HCT116 (cell line): Measurements from ENCODE around the gene GOLGA2. TPM values are rescaled to one million over a fixed set of nuclear protein-coding genes. Genes with fewer than 3 reads are reported as not detected.

Source experiments
- ATAC-seq: fragments of 200-7000 bp; cut with Tn5 transposase; 2 replicates; pipeline ENCODE4 v1.9.1; 2020; ENCODE audit warnings: mild to moderate bottlenecking, moderate library complexity
- BruUV-seq: library from RNA; stranded (reverse); fragments of 400-500 nt; replicated peaks from 2 replicates; lab custom pipeline; 2021; lab: Mats Ljungman, UMichigan
- CTCF ChIA-PET: fragments of 300-600 bp; sonication (Branson Sonifier 250); formaldehyde crosslinking; loops from one replicate; lab custom pipeline; 2021; ENCODE audit warnings: antibody characterized with exemption; lab: Charles Lee
- POLR2A ChIA-PET: fragments of 300-600, 350-600 bp; sonication (Branson Sonifier 250); formaldehyde crosslinking; loops from one replicate; lab custom pipeline; 2021; ENCODE audit warnings: antibody characterized with exemption; lab: Charles Lee
- RAD21 ChIA-PET, 2 experiments: fragments of 300-600 bp; sonication (Branson Sonifier 250); formaldehyde crosslinking; loops; one replicate each; lab custom pipeline; 2023; ENCODE audit warnings: low total read pairs in 2 of 2; ENCODE audit not compliant: uncharacterized antibody in 2 of 2, unreplicated experiment in 2 of 2, low non-redundant PET in 1 of 2; lab: Charles Lee
- DNase-seq: peaks from one replicate; pipeline ENCODE4 v3.0.0-alpha.2; 2010; ENCODE audit warnings: low read depth, low spot score
- H2AFZ ChIP-seq: fragments of 200-600 bp; shearing (Covaris generic), sonication (generic); 2 replicates; pipeline ENCODE4 v1.6.1; 2017; ENCODE audit warnings: low read depth, mixed run types, mixed read lengths, antibody characterized with exemption, low read length; ENCODE audit not compliant: poor library complexity, severe bottlenecking
- H3K27ac ChIP-seq: 2 replicates; pipeline ENCODE4 v1.5.1; 2012; ENCODE audit warnings: low read depth, low read length
- H3K27me3 ChIP-seq: fragments of 200-600 bp; sonication (generic); 2 replicates; pipeline ENCODE4 v1.6.1; 2016; ENCODE audit warnings: mixed run types, low read length, mixed read lengths; ENCODE audit not compliant: insufficient read depth
- H3K36me3 ChIP-seq, 2 experiments: fragments of 200-500 bp in 1 of 2; fragments of 200-600 bp in 1 of 2; sonication (Bioruptor generic) in 1 of 2; sonication (generic) in 1 of 2; 2 replicates each; pipeline versions ENCODE4 v1.5.1 to v1.6.1; 2014 to 2016; ENCODE audit warnings: low read length in 2 of 2, inconsistent platforms in 1 of 2, mixed read lengths in 1 of 2, mixed run types in 1 of 2; ENCODE audit not compliant: insufficient read depth in 2 of 2, control insufficient read depth in 1 of 2
- H3K4me1 ChIP-seq, 2 experiments: fragments of 200-600 bp in 1 of 2; sonication (generic) in 1 of 2; 2 replicates each; pipeline versions ENCODE4 v1.5.1 to v1.6.1; 2012 to 2017; ENCODE audit warnings: low read length in 2 of 2, inconsistent platforms in 1 of 2, mild to moderate bottlenecking in 1 of 2, mixed read lengths in 1 of 2, mixed run types in 1 of 2, moderate library complexity in 1 of 2; ENCODE audit not compliant: insufficient read depth in 2 of 2, control insufficient read depth in 1 of 2
- H3K4me2 ChIP-seq: fragments of 200-600 bp; sonication (generic); 2 replicates; pipeline ENCODE4 v1.6.1; 2017; ENCODE audit warnings: mixed run types, low read length, mixed read lengths
- H3K4me3 ChIP-seq, 2 experiments: fragments of 200-600 bp in 1 of 2; sonication (generic) in 1 of 2; replicated peaks in 1 of 2; 2 replicates each; pipeline ENCODE4 v1.5.1; 2011 to 2016; ENCODE audit warnings: low read length in 2 of 2, control low read depth in 1 of 2, low read depth in 1 of 2, mild to moderate bottlenecking in 1 of 2, mixed read lengths in 1 of 2, mixed run types in 1 of 2
- H3K79me2 ChIP-seq: fragments of 200-600 bp; sonication (generic); 2 replicates; pipeline ENCODE4 v1.6.1; 2017; ENCODE audit warnings: mild to moderate bottlenecking, mixed run types, low read length, moderate library complexity, mixed read lengths; ENCODE audit not compliant: insufficient read depth
- H3K9ac ChIP-seq: fragments of 200-600 bp; sonication (generic); 2 replicates; pipeline ENCODE4 v1.6.1; 2016; ENCODE audit warnings: low read length, mixed read lengths
- H3K9me2 ChIP-seq: fragments of 200-600 bp; sonication (generic), shearing (Covaris generic); 2 replicates; pipeline ENCODE4 v1.6.1; 2017; ENCODE audit warnings: mixed run types, mild to moderate bottlenecking, moderate library complexity; ENCODE audit not compliant: insufficient read depth
- H3K9me3 ChIP-seq, 2 experiments: fragments of 200-500 bp in 1 of 2; fragments of 200-600 bp in 1 of 2; sonication (Bioruptor generic) in 1 of 2; sonication (generic) in 1 of 2; 2 replicates each; pipeline ENCODE4 v1.6.1; 2014 to 2017; ENCODE audit warnings: low read length in 2 of 2, mixed read lengths in 2 of 2, inconsistent platforms in 1 of 2, low read depth in 1 of 2, mild to moderate bottlenecking in 1 of 2, mixed run types in 1 of 2, moderate library complexity in 1 of 2; ENCODE audit not compliant: control insufficient read depth in 1 of 2, insufficient read depth in 1 of 2
- H4K20me1 ChIP-seq: fragments of 200-600 bp; sonication (generic), shearing (Covaris generic); 2 replicates; pipeline ENCODE4 v1.6.1; 2017; ENCODE audit warnings: mixed run types, mild to moderate bottlenecking, moderate library complexity; ENCODE audit not compliant: insufficient read depth
- CBX3 ChIP-seq: IDR thresholded peaks from 2 replicates; pipeline ENCODE4 v1.6.1; 2012; ENCODE audit warnings: low read depth
- EZH2 ChIP-seq: fragments of 200-600 bp; sonication (generic); IDR thresholded peaks from 2 replicates; pipeline ENCODE4 v1.6.1; 2017; ENCODE audit warnings: antibody characterized with exemption, mixed run types
- intact Hi-C: fragments of 100-400 bp; cut with micrococcal nuclease; formaldehyde crosslinking; loops from 2 replicates; pipeline ENCODE4 v1.10.0; 2022
- total RNA-seq: library from RNA; stranded (reverse); gene quantifications from one replicate; pipeline ENCODE4 v1.2.1, GENCODE V29; 2021; ENCODE audit not compliant: unreplicated experiment

Gene GOLGA2
- total RNA-seq, 1 experiment from 2014 or later = 67.0 TPM

DNA sequence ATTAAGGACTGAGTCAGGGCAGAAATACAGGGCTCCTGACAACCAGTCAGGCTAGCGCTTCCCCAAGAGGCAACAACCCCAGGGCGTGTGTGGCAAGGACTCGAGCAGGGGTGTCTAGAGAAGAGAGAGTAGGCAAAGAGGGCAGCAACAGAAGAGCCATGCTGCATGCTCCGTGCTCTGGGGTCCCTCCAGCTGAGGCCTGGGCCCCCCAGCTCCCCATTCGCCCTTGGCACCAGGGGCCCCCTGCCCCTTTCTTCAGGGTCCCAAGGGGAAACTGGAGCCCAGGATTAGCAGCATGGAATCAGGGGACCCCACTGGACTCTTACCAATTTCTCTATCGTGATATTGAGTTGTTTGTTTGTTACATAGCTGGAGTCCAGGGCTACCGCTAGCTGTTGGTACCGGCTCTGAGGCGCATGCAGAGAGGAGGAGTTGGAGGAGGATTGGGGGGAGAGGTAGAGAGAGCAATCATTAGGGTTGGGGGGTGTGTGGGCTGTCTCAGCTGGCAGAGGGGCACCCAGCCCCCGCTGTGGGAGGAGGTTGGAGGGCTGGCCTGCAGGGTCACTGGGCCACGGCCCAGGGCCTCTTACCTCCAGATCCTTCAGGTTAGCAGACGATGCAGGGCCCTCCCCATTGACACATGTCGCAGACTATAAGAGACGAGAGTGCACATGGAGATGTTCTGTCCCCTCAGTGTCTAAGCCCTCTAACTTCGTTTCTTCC lies 8.8 kb downstream of the GOLGA2 start:
- Histone ChIP-seq H3K4me3 (no peak overlapping the region), H3K9ac (no peak overlapping the region), H3K27me3 (no peaks in the 10 kb centered on the region), H3K79me2 (peaks cover 3% of the 10 kb centered on the region; the same call in 1 of the 2 replicates), H3K4me1 (peaks cover 14 to 19% of the 10 kb centered on the region in 2 experiments), H3K9me2 (no peaks in the 10 kb centered on the region), H3K4me2 (no peak overlapping the region), H3K27ac (no peak overlapping the region), H4K20me1 (no peaks in the 10 kb centered on the region), H3K9me3 (no peaks in the 10 kb centered on the region), H2AFZ (no peak overlapping the region), H3K36me3 (peaks cover 7 to 12% of the 10 kb centered on the region in 2 experiments; a peak in 2 of 4 replicates)
- POLR2A ChIA-PET = interaction anchor here (1.1 to 1.4 kb wide), 2 partner anchors 8 to 9 kb away, joined by 3 read pairs; partner anchors contain the start of genes GOLGA2 and SWI5
- CTCF ChIA-PET = interaction anchor here (1.8 kb wide), 1 partner anchor 12 kb away, joined by 5 read pairs; no protein-coding TSS in a partner anchor
- no TSS peak for BruUV-seq
- ATAC-seq = no peak
- intact Hi-C loops = no loop called here
- no peak for DNase-seq
- RAD21 ChIA-PET = no interaction called here
- no peak for TF ChIP-seq EZH2

DNA sequence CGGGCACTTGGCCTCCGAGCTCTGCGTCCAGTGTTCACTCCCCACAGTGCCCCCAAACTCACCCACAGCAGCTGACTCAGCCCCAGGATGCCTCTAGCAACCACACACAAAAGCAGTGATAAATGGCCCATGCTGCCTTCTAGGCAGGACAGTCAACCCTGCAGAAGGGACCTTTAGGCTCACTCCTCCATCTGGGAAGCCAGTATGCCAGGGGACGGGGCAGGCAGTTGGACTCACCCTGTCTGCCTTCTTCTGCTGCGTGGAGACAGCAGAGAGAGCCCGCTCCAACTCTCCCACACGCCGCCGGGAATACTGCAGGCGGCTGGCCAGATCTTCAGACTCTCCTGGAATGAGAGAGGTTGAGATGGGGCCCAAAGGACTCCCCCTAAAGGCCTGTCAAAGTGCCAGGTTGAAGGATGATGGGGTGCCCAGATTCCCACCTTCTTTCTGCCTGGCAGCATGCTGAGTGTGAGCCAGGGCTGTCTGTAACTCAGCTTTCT lies 10.4 kb downstream of the GOLGA2 start:
- no peak for TF ChIP-seq CBX3
- Histone ChIP-seq H2AFZ (no peak overlapping the region), H3K9me2 (no peaks in the 10 kb centered on the region), H3K4me2 (no peak overlapping the region), H3K4me3 (no peak overlapping the region), H3K36me3 (peaks cover 7 to 18% of the 10 kb centered on the region in 2 experiments; a peak in 2 of 4 replicates), H3K27me3 (no peaks in the 10 kb centered on the region), H3K4me1 (peaks cover 0 to 3% of the 10 kb centered on the region in 2 experiments; a peak in 2 of 4 replicates), H4K20me1 (no peaks in the 10 kb centered on the region), H3K27ac (no peak overlapping the region), H3K9me3 (no peaks in the 10 kb centered on the region), H3K9ac (no peak overlapping the region), H3K79me2 (no peaks in the 10 kb centered on the region)
- no peak for ATAC-seq
- ChIA-PET RAD21 (no interaction called here), POLR2A (no interaction called here), CTCF (interaction anchor here (1.4 kb wide), 1 partner anchor 10 kb away, joined by 4 read pairs; no protein-coding TSS in a partner anchor)
- intact Hi-C loops = no loop called here
- no peak for DNase-seq
- BruUV-seq = no TSS peak
